HepG2 (cell line): ENCODE data around the gene MPZL3. TPM values are rescaled to one million over a fixed set of nuclear protein-coding genes. Genes with fewer than 3 reads are reported as not detected.

Experiments
- ARNT ChIP-seq: fragments of 450-650 bp; IDR thresholded peaks from 2 replicates; pipeline ENCODE4 v1.6.1; 2017
- ATF7-NPFF ChIP-seq: sonication (generic); formaldehyde crosslinking; IDR thresholded peaks from 2 replicates; pipeline ENCODE4 v1.8.1; 2023; ENCODE audit warnings: mild to moderate bottlenecking, low read depth, missing genetic modification reagents, moderate library complexity
- DNMT1 ChIP-seq: sonication (generic); formaldehyde crosslinking; IDR thresholded peaks from 2 replicates; pipeline ENCODE4 v1.5.1; 2020; ENCODE audit warnings: mild to moderate bottlenecking, missing genetic modification reagents
- HOXA7 ChIP-seq: sonication (generic); formaldehyde crosslinking; IDR thresholded peaks from 2 replicates; pipeline ENCODE4 v1.8.1; 2022; ENCODE audit warnings: mild to moderate bottlenecking, missing genetic modification reagents, moderate library complexity
- PAWR ChIP-seq: sonication (generic); formaldehyde crosslinking; IDR thresholded peaks from 2 replicates; pipeline ENCODE4 v1.4.0; 2020; ENCODE audit warnings: missing genetic modification reagents, mild to moderate bottlenecking, borderline replicate concordance
- PAX8 ChIP-seq: sonication (generic); formaldehyde crosslinking; IDR thresholded peaks from 2 replicates; pipeline ENCODE4 v1.8.0; 2022; ENCODE audit warnings: mild to moderate bottlenecking, missing genetic modification reagents, borderline replicate concordance
- PHF5A ChIP-seq: IDR thresholded peaks from one replicate; pipeline ENCODE4 v1.6.1; 2018; ENCODE audit warnings: low read depth, missing genetic modification reagents; ENCODE audit not compliant: unreplicated experiment
- RBFOX2 ChIP-seq: fragments of 200-400 bp; formaldehyde crosslinking; IDR thresholded peaks from 2 replicates; pipeline ENCODE4 v1.6.1; 2017; ENCODE audit warnings: low read depth, mild to moderate bottlenecking, low read length
- RBM39 ChIP-seq: fragments of 200-400 bp; formaldehyde crosslinking; IDR thresholded peaks from one replicate; pipeline ENCODE4 v1.6.1; 2018; ENCODE audit warnings: antibody characterized with exemption, mild to moderate bottlenecking, low read depth, low read length; ENCODE audit not compliant: poor library complexity, severe bottlenecking
- SAP130 ChIP-seq: IDR thresholded peaks from 2 replicates; pipeline ENCODE4 v1.6.1; 2016; ENCODE audit warnings: low read depth
- SOX6 ChIP-seq, 2 experiments: fragments of 450-650 bp in 1 of 2; sonication (generic) in 1 of 2; formaldehyde crosslinking in 1 of 2; IDR thresholded peaks; 2 replicates each; pipeline versions ENCODE4 v1.4.0 to v1.6.1; 2017 to 2020; ENCODE audit warnings: antibody characterized with exemption in 1 of 2, mild to moderate bottlenecking in 1 of 2, missing genetic modification reagents in 1 of 2
- ZBTB1 ChIP-seq: sonication (generic); formaldehyde crosslinking; IDR thresholded peaks from 2 replicates; pipeline ENCODE4 v1.4.0; 2020; ENCODE audit warnings: missing genetic modification reagents, borderline replicate concordance
- ZBTB7A ChIP-seq: sonication (generic); formaldehyde crosslinking; IDR thresholded peaks from 2 replicates; pipeline ENCODE4 v1.8.0; 2022; ENCODE audit warnings: mild to moderate bottlenecking, missing genetic modification reagents
- ZFYVE20 ChIP-seq: sonication (generic); formaldehyde crosslinking; IDR thresholded peaks from 2 replicates; pipeline ENCODE4 v1.8.0; 2023; ENCODE audit warnings: low read depth, mild to moderate bottlenecking, moderate library complexity, missing genetic modification reagents, borderline replicate concordance
- ZNF143 ChIP-seq: sonication (generic); formaldehyde crosslinking; IDR thresholded peaks from 2 replicates; pipeline ENCODE4 v1.4.0; 2020; ENCODE audit warnings: missing genetic modification reagents
- ZNF260 ChIP-seq: sonication (generic); formaldehyde crosslinking; IDR thresholded peaks from 2 replicates; pipeline ENCODE4 v1.4.0; 2020; ENCODE audit warnings: missing genetic modification reagents, low read depth, mild to moderate bottlenecking, borderline replicate concordance
- ZNF605 ChIP-seq: sonication (generic); formaldehyde crosslinking; IDR thresholded peaks from 2 replicates; pipeline ENCODE4 v1.8.0; 2022; ENCODE audit warnings: mild to moderate bottlenecking, missing genetic modification reagents
- ZNF678 ChIP-seq: sonication (generic); formaldehyde crosslinking; IDR thresholded peaks from 2 replicates; pipeline ENCODE4 v1.4.0; 2020; ENCODE audit warnings: mild to moderate bottlenecking, missing genetic modification reagents
- ZNF7 ChIP-seq: IDR thresholded peaks from 2 replicates; pipeline ENCODE4 v1.6.1; 2016; ENCODE audit warnings: missing biosample characterization, missing genetic modification reagents
- polyA plus RNA-seq, 8 experiments: library from polyadenylated mRNA; depleted of rRNA in 3 of 8; stranded (reverse) in 7 of 8; unstranded in 1 of 8; fragments of >200 nt; fragmentation: Illumina TruSeq in 4 of 8; extraction: Trizol in 4 of 8; gene quantifications; 2 replicates each; pipeline versions ENCODE4 v1.2.1 to v1.2.3, GENCODE V29; 2011 to 2016; ENCODE audit warnings: low read depth in 4 of 8, missing spikeins in 1 of 8, mixed read lengths in 1 of 8; ENCODE audit not compliant: insufficient read depth in 1 of 8
- total RNA-seq, 5 experiments: library from RNA; depleted of rRNA; stranded (reverse); fragments of >200 nt; fragmentation: Illumina TruSeq; extraction: Trizol; gene quantifications; 2 replicates each; pipeline ENCODE4 v1.2.3, GENCODE V29; 2016; ENCODE audit warnings: low read depth in 1 of 5
- TF ChIP-seq, protein P1 (sequence below): sonication (generic); formaldehyde crosslinking; IDR thresholded peaks from 2 replicates; pipeline ENCODE4 v1.4.0; 2020; ENCODE audit warnings: mild to moderate bottlenecking, missing genetic modification reagents
- TF ChIP-seq, protein P2 (sequence below): sonication (generic); formaldehyde crosslinking; IDR thresholded peaks from 2 replicates; pipeline ENCODE4 v1.5.0; 2020; ENCODE audit warnings: missing genetic modification reagents
- TF ChIP-seq, protein P3 (sequence below): sonication (generic); formaldehyde crosslinking; IDR thresholded peaks from 2 replicates; pipeline ENCODE4 v1.8.0; 2022; ENCODE audit warnings: mild to moderate bottlenecking, missing genetic modification reagents, borderline replicate concordance
- TF ChIP-seq, protein P4 (sequence below): conservative IDR thresholded peaks from 2 replicates; pipeline ENCODE4 v1.6.1; 2018; ENCODE audit warnings: missing genetic modification reagents
- TF ChIP-seq, protein P5 (sequence below): fragments of 450-650 bp; IDR thresholded peaks from 2 replicates; pipeline ENCODE4 v1.6.1; 2017; ENCODE audit warnings: mild to moderate bottlenecking

Gene MPZL3
- total and polyA plus RNA-seq, 2 of the 13 experiments (the other 11 are each of a cell fraction or from before 2014, with no cell fraction given): 5.3 to 9.3 TPM

DNA sequence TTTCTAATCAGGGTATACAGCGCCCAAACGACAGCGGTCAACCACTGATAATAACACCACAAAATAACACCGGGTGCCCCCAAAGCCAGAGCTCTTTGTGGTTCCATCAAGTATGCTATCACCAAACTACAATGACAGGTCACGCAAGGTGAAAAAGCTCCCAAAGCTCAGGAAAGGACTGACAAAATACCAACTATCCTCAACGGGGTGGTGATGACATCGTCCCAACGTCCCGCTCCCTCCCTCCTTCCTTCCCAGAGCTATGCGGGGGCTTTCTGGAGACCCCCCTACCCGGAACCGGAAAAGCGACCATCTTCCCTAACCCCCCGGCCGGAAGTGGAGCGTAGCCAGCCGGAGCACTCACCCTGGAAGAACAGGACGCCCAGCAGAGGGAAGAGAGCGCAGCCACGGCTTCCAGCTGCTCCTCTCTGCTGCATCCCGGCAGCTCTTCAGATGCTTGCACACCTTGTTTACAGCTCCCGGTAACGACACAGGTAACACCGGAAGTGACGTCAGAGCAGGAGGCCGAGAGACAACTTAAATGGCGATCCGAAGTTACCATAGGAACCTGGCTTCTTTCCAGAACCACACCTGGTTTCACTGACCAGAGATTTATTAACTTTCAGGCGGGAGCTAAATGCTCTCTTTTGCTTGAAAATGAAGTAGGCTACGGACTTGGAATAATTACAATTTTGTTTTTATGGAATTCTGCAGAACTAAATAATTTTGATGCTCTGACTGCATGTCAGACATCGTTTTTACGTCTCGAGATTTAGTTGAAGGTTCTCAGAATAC lies at the start of gene MPZL3 (continued):
- no peak for TF ChIP-seq ZFYVE20 (CRISPR knock-in tag)
- no peak for TF ChIP-seq PHF5A (CRISPR knock-in tag)
- TF ChIP-seq PAX8 (CRISPR knock-in tag): no peak
- TF ChIP-seq ZNF260: no peak
- TF ChIP-seq, protein P1, sequence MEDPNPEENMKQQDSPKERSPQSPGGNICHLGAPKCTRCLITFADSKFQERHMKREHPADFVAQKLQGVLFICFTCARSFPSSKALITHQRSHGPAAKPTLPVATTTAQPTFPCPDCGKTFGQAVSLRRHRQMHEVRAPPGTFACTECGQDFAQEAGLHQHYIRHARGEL: no peak
- TF ChIP-seq ZNF7: no peak
- TF ChIP-seq, protein P2, sequence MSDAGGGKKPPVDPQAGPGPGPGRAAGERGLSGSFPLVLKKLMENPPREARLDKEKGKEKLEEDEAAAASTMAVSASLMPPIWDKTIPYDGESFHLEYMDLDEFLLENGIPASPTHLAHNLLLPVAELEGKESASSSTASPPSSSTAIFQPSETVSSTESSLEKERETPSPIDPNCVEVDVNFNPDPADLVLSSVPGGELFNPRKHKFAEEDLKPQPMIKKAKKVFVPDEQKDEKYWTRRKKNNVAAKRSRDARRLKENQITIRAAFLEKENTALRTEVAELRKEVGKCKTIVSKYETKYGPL: no peak
- no peak for TF ChIP-seq PAWR (CRISPR knock-in tag)
- TF ChIP-seq DNMT1 (CRISPR knock-in tag): no peak
- no peak for TF ChIP-seq ZNF678 (CRISPR knock-in tag)
- TF ChIP-seq ATF7-NPFF (CRISPR knock-in tag): no peak
- peak; percentile 36; the same call in 1 of the 2 replicates for TF ChIP-seq RBFOX2
- no peak for TF ChIP-seq RBM39
- TF ChIP-seq ZNF143 (CRISPR knock-in tag): peak; percentile 55; the same call in 1 of the 2 replicates
- TF ChIP-seq, protein P3, sequence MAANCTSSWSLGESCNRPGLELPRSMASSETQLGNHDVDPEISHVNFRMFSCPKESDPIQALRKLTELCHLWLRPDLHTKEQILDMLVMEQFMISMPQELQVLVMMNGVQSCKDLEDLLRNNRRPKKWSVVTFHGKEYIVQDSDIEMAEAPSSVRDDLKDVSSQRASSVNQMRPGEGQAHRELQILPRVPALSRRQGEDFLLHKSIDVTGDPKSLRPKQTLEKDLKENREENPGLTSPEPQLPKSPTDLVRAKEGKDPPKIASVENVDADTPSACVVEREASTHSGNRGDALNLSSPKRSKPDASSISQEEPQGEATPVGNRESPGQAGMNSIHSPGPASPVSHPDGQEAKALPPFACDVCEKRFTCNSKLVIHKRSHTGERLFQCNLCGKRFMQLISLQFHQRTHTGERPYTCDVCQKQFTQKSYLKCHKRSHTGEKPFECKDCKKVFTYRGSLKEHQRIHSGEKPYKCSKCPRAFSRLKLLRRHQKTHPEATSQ: no peak
- peak; percentile 90 for TF ChIP-seq ZBTB7A
- TF ChIP-seq, protein P4, sequence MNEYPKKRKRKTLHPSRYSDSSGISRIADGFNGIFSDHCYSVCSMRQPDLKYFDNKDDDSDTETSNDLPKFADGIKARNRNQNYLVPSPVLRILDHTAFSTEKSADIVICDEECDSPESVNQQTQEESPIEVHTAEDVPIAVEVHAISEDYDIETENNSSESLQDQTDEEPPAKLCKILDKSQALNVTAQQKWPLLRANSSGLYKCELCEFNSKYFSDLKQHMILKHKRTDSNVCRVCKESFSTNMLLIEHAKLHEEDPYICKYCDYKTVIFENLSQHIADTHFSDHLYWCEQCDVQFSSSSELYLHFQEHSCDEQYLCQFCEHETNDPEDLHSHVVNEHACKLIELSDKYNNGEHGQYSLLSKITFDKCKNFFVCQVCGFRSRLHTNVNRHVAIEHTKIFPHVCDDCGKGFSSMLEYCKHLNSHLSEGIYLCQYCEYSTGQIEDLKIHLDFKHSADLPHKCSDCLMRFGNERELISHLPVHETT (CRISPR knock-in tag): peak; percentile 71; the same call in 1 of the 2 replicates
- TF ChIP-seq SOX6 (IDR thresholded peaks at IDR 0.05): no peak
- TF ChIP-seq SOX6 (CRISPR knock-in tag; IDR thresholded peaks at IDR 0.05): no peak; the same call in 1 of the 2 replicates
- peak; percentile 79 for TF ChIP-seq SAP130 (CRISPR knock-in tag)
- TF ChIP-seq, protein P5, sequence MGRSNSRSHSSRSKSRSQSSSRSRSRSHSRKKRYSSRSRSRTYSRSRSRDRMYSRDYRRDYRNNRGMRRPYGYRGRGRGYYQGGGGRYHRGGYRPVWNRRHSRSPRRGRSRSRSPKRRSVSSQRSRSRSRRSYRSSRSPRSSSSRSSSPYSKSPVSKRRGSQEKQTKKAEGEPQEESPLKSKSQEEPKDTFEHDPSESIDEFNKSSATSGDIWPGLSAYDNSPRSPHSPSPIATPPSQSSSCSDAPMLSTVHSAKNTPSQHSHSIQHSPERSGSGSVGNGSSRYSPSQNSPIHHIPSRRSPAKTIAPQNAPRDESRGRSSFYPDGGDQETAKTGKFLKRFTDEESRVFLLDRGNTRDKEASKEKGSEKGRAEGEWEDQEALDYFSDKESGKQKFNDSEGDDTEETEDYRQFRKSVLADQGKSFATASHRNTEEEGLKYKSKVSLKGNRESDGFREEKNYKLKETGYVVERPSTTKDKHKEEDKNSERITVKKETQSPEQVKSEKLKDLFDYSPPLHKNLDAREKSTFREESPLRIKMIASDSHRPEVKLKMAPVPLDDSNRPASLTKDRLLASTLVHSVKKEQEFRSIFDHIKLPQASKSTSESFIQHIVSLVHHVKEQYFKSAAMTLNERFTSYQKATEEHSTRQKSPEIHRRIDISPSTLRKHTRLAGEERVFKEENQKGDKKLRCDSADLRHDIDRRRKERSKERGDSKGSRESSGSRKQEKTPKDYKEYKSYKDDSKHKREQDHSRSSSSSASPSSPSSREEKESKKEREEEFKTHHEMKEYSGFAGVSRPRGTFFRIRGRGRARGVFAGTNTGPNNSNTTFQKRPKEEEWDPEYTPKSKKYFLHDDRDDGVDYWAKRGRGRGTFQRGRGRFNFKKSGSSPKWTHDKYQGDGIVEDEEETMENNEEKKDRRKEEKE: no peak
- TF ChIP-seq ARNT: no peak
- peak; percentile 68 for TF ChIP-seq ZNF605
- no peak for TF ChIP-seq ZBTB1 (CRISPR knock-in tag)
- TF ChIP-seq HOXA7 (CRISPR knock-in tag): no peak
